HG03558 (cell line): ENCODE data around the gene HAUS1.
"Not testable (repeated sequence)": the region's sequence is repeated elsewhere in the genome, so short reads cannot be mapped to it uniquely, and the experiment has no call there.

Experiments used
- ATAC-seq: cut with Tn5 transposase; IDR thresholded peaks from one replicate; pipeline ENCODE4 v1.9.1; 2021; ENCODE audit warnings: moderate number of reproducible peaks; ENCODE audit not compliant: unreplicated experiment; ENCODE audit errors: extremely low read depth

HAUS1 gene

GRCh38 chr18:46084431-46084830 lies 19.8 kb upstream of the HAUS1 start:
- no peak for ATAC-seq

GRCh38 chr18:46088501-46088900 lies 15.7 kb upstream of the HAUS1 start:
- ATAC-seq = not testable (repeated sequence)

GRCh38 chr18:46095532-46095931 lies 8.7 kb upstream of the HAUS1 start:
- ATAC-seq = no peak

- ATAC-seq = no peak
Observed at GRCh38 chr18:46096651-46097300, 7.4 kb upstream of the HAUS1 start.

- peak; percentile 7 for ATAC-seq
Observed at GRCh38 chr18:46097431-46097800, 6.8 kb upstream of the HAUS1 start.

- peak; percentile 74 for ATAC-seq
Observed at GRCh38 chr18:46097801-46098615, 6.2 kb upstream of the HAUS1 start, which contains the start of gene ATP5F1A. Gene ATP5F1A (minus strand): TSS chr18:46098296. CDS start chr18:46098231, 65 bp downstream.

- no peak for ATAC-seq
Observed at GRCh38 chr18:46098616-46098933, 5.6 kb upstream of the HAUS1 start.

- no peak for ATAC-seq
Observed at GRCh38 chr18:46099463-46099862, 4.7 kb upstream of the HAUS1 start.

- no peak for ATAC-seq
Observed at GRCh38 chr18:46109386-46109785, 5.2 kb downstream of the HAUS1 start.

GRCh38 chr18:46110406-46110805 lies 6.2 kb downstream of the HAUS1 start:
- ATAC-seq = no peak

GRCh38 chr18:46113751-46114150 lies 9.6 kb downstream of the HAUS1 start:
- no peak for ATAC-seq

GRCh38 chr18:46126625-46127024 lies 22.4 kb downstream of the HAUS1 start:
- not testable (repeated sequence) for ATAC-seq

- ATAC-seq = no peak
Observed at GRCh38 chr18:46130061-46130460, 25.9 kb downstream of the HAUS1 start.

GRCh38 chr18:46130549-46130948 lies 26.4 kb downstream of the HAUS1 start:
- not testable (repeated sequence) for ATAC-seq

GRCh38 chr18:46133534-46133933 lies 29.3 kb downstream of the HAUS1 start:
- no peak for ATAC-seq

GRCh38 chr18:46134920-46135675 lies 30.9 kb downstream of the HAUS1 start:
- no peak for ATAC-seq

GRCh38 chr18:46140173-46140572 lies 36.0 kb downstream of the HAUS1 start:
- ATAC-seq = no peak

- no peak for ATAC-seq
Observed at GRCh38 chr18:46141199-46141598, 37.0 kb downstream of the HAUS1 start.

- ATAC-seq = no peak
Observed at GRCh38 chr18:46148810-46149209, 44.6 kb downstream of the HAUS1 start.

- no peak for ATAC-seq
Observed at GRCh38 chr18:46152436-46152807, 48.2 kb downstream of the HAUS1 start.
